ENCODE results near the gene PRKCH.

Gene PRKCH

DNA sequence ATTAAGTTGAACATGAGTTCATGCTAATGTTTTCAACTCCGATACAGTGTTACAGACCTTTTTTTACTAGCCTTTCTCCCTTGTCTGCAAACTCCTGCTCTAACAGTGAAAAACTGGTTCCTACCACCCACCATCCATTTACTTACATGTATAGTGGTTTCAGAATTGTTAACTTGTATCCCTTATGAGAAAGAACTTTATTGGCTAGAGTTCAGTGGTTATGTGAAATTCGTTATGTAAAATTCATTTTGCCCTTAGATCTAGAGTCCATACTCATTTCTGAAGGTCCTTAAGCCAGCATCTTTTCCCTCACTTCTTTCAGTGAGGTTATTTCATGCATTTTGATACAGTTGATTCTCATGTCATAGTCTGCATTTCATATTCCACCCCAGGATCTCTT is 51.0 kb downstream of the PRKCH start:
- H3K4me3 ChIP-seq: no peak overlapping the region
- DNase-seq: no peak
- peaks cover 0 to 5% (median 0%) of the 10 kb centered on the region in 3 donors for H3K36me3 ChIP-seq
- H3K27me3 ChIP-seq: no peaks in the 10 kb centered on the region
- no peaks in the 10 kb centered on the region for H3K4me1 ChIP-seq
- no peak for TF ChIP-seq CTCF (IDR thresholded peaks at IDR 0.05)
- intact Hi-C loops (cut with DNase I; ENCODE audit: low total_unique reads): no loop called here
- no peak overlapping the region for H3K27ac ChIP-seq
- peaks cover 0 to 26% (median 13%) of the 10 kb centered on the region in 3 donors for H3K9me3 ChIP-seq

GRCh38 chr14:61372842-61373555 is 51.6 kb downstream of the PRKCH start:
- Histone ChIP-seq H3K9me3 (peaks cover 0 to 26% (median 13%) of the 10 kb centered on the region in 3 donors), H3K27me3 (no peaks in the 10 kb centered on the region), H3K4me1 (no peaks in the 10 kb centered on the region), H3K36me3 (peaks cover 0 to 5% (median 0%) of the 10 kb centered on the region in 3 donors), H3K27ac (no peak overlapping the region), H3K4me3 (no peak overlapping the region)
- intact Hi-C loops (cut with DNase I; ENCODE audit: low total_unique reads): no loop called here
- no peak for TF ChIP-seq CTCF (IDR thresholded peaks at IDR 0.05)
- DNase-seq: no peak

GRCh38 chr14:61374284-61374683 is 52.9 kb downstream of the PRKCH start:
- intact Hi-C loops (cut with DNase I; ENCODE audit: low total_unique reads): no loop called here
- Histone ChIP-seq H3K27me3 (no peaks in the 10 kb centered on the region), H3K27ac (no peak overlapping the region), H3K9me3 (peaks cover 0 to 26% (median 13%) of the 10 kb centered on the region in 3 donors), H3K4me1 (no peaks in the 10 kb centered on the region), H3K4me3 (no peak overlapping the region), H3K36me3 (peaks cover 0 to 5% (median 0%) of the 10 kb centered on the region in 3 donors)
- DNase-seq: no peak
- no peak for TF ChIP-seq CTCF (IDR thresholded peaks at IDR 0.05)

DNA sequence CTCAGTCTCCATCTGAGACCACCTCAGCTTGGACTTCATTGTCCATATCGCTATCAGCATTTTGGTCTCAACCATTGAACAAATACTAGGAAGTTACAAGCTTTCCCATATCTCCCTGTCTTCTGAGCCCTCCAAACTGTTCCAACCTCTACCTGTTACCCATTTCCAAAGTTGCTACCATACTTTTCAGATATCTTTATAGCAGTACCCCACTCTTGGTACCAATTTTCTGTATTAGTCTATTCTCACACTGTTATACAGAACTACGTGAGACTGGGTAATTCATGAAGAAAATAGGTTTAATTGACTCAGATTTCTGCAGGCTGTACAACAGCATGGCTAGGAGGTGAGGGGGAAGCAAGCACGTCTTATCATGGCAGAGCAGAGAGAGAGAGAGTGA is 53.8 kb downstream of the PRKCH start:
- H3K9me3 ChIP-seq: peaks cover 0 to 26% (median 13%) of the 10 kb centered on the region in 3 donors
- intact Hi-C loops (cut with DNase I; ENCODE audit: low total_unique reads): no loop called here
- H3K4me3 ChIP-seq: no peak overlapping the region
- H3K36me3 ChIP-seq: peaks cover 0 to 5% (median 0%) of the 10 kb centered on the region in 3 donors
- no peak for DNase-seq
- no peak for TF ChIP-seq CTCF (IDR thresholded peaks at IDR 0.05)
- no peaks in the 10 kb centered on the region for H3K27me3 ChIP-seq
- H3K4me1 ChIP-seq: no peaks in the 10 kb centered on the region
- no peak overlapping the region for H3K27ac ChIP-seq

GRCh38 chr14:61376314-61376713 is 54.9 kb downstream of the PRKCH start:
- Histone ChIP-seq H3K27ac (no peak overlapping the region), H3K27me3 (no peaks in the 10 kb centered on the region), H3K4me1 (no peaks in the 10 kb centered on the region), H3K36me3 (peaks cover 0 to 5% (median 0%) of the 10 kb centered on the region in 3 donors), H3K4me3 (no peak overlapping the region), H3K9me3 (peaks cover 0 to 26% (median 13%) of the 10 kb centered on the region in 3 donors)
- no peak for DNase-seq
- no peak for TF ChIP-seq CTCF (IDR thresholded peaks at IDR 0.05)
- intact Hi-C loops (cut with DNase I; ENCODE audit: low total_unique reads): no loop called here

All from tibial artery (tissue), 4 donors.